GM12878 (cell line): Measurements from ENCODE around the gene SLAMF1. TPM values are rescaled to one million over a fixed set of nuclear protein-coding genes. Genes with fewer than 3 reads are reported as not detected.

Experiments
- ATAC-seq: fragments of 200-7000 bp; cut with Tn5 transposase; 3 replicates; pipeline ENCODE4 v1.9.1; 2020; ENCODE audit warnings: mild to moderate bottlenecking, moderate library complexity
- BruUV-seq: library from RNA; stranded (reverse); fragments of 400-500 nt; replicated peaks from 2 replicates; lab custom pipeline; 2021; lab: Mats Ljungman, UMichigan
- CTCF ChIA-PET: fragments of 300-600 bp; sonication (Branson Sonifier 250); formaldehyde crosslinking; extraction: SDS; loops from one replicate; lab custom pipeline; 2021; ENCODE audit warnings: inconsistent platforms; lab: Yijun Ruan, JAX
- POLR2A ChIA-PET: fragments of 350-600 bp; formaldehyde crosslinking; extraction: SDS; loops from one replicate; lab custom pipeline; 2021; ENCODE audit warnings: inconsistent platforms; lab: Charles Lee
- RAD21 ChIA-PET: fragments of 300-600 bp; sonication (Branson Sonifier 250); formaldehyde crosslinking; loops from one replicate; lab custom pipeline; 2023; ENCODE audit warnings: antibody characterized with exemption; ENCODE audit not compliant: unreplicated experiment; lab: Charles Lee
- SMC1A ChIA-PET: fragments of 300-600 bp; sonication (Branson Sonifier 250); formaldehyde crosslinking; loops from one replicate; lab custom pipeline; 2023; ENCODE audit not compliant: unreplicated experiment, uncharacterized antibody; lab: Charles Lee
- DNase-seq: peaks from one replicate; pipeline ENCODE4 v3.0.0-alpha.2; 2011; ENCODE audit warnings: low read depth, low spot score
- FAIRE-seq: peaks from 3 replicates; lab custom pipeline; 2011; peaks lifted over from hg19 to GRCh38; lab: Jason Lieb, UNC
- H2AFZ ChIP-seq: 2 replicates; pipeline ENCODE4 v1.6.0; 2011; ENCODE audit warnings: low read depth, low read length, control low read depth; ENCODE audit not compliant: control insufficient read depth
- H3K27ac ChIP-seq: 2 replicates; pipeline ENCODE4 v1.5.1; 2011; ENCODE audit warnings: control low read depth; ENCODE audit not compliant: control insufficient read depth, insufficient read depth
- H3K27me3 ChIP-seq, 2 experiments: replicated peaks in 1 of 2; 2 replicates each; pipeline versions ENCODE4 v1.6.0 to v1.6.1; 2011; ENCODE audit warnings: low read length in 1 of 2; ENCODE audit not compliant: control insufficient read depth in 2 of 2, insufficient read depth in 2 of 2
- H3K36me3 ChIP-seq, 2 experiments: 2 replicates each; pipeline ENCODE4 v1.5.1; 2011; ENCODE audit warnings: low read length in 1 of 2; ENCODE audit not compliant: control insufficient read depth in 2 of 2, insufficient read depth in 2 of 2
- H3K4me1 ChIP-seq: 2 replicates; pipeline ENCODE4 v1.6.1; 2011; ENCODE audit warnings: mild to moderate bottlenecking, low read length, moderate library complexity, mixed read lengths; ENCODE audit not compliant: control insufficient read depth, insufficient read depth
- H3K4me2 ChIP-seq: 2 replicates; pipeline ENCODE4 v1.6.0; 2011; ENCODE audit warnings: control low read depth; ENCODE audit not compliant: control insufficient read depth, insufficient read depth
- H3K4me3 ChIP-seq: fragments of 200-600 bp; sonication (generic); 2 replicates; pipeline ENCODE4 v1.5.1; 2016
- H3K79me2 ChIP-seq: 2 replicates; pipeline ENCODE4 v1.6.0; 2011; ENCODE audit warnings: low read length; ENCODE audit not compliant: control insufficient read depth, insufficient read depth
- H3K9ac ChIP-seq: 2 replicates; pipeline ENCODE4 v1.8.0; 2011; ENCODE audit warnings: low read length, control low read depth, mixed read lengths; ENCODE audit not compliant: control insufficient read depth, insufficient read depth
- H3K9me3 ChIP-seq: replicated peaks from 3 replicates; pipeline ENCODE4 v1.5.1; 2011; ENCODE audit warnings: mild to moderate bottlenecking, low read length; ENCODE audit not compliant: control insufficient read depth, insufficient read depth
- H4K20me1 ChIP-seq: 2 replicates; pipeline ENCODE4 v1.6.0; 2011; ENCODE audit not compliant: control insufficient read depth, insufficient read depth
- BACH1 ChIP-seq: fragments of 450-650 bp; IDR thresholded peaks from 2 replicates; pipeline ENCODE4 v1.6.1; 2017; ENCODE audit warnings: mild to moderate bottlenecking, borderline replicate concordance
- BMI1 ChIP-seq: fragments of 450-650 bp; IDR thresholded peaks from 2 replicates; pipeline ENCODE4 v1.6.1; 2016; ENCODE audit warnings: mild to moderate bottlenecking, moderate library complexity, borderline replicate concordance
- CREB1 ChIP-seq: IDR thresholded peaks from 2 replicates; pipeline ENCODE4 v1.6.1; 2012; ENCODE audit warnings: low read depth, mild to moderate bottlenecking, inconsistent platforms
- GATAD2B ChIP-seq: fragments of 450-650 bp; conservative IDR thresholded peaks from 2 replicates; pipeline ENCODE4 v1.6.1; 2017; ENCODE audit warnings: low read depth, mild to moderate bottlenecking, moderate library complexity
- JUND ChIP-seq: IDR thresholded peaks from 2 replicates; pipeline ENCODE4 v1.6.1; 2012; ENCODE audit warnings: low read depth, mild to moderate bottlenecking, low read length, improper control_type of control experiment, moderate library complexity
- MTA2 ChIP-seq: fragments of 450-650 bp; IDR thresholded peaks from 2 replicates; pipeline ENCODE4 v1.6.1; 2016; ENCODE audit warnings: low read depth, mild to moderate bottlenecking, moderate library complexity
- NBN ChIP-seq: fragments of 450-650 bp; IDR thresholded peaks from 2 replicates; pipeline ENCODE4 v1.6.1; 2016
- PKNOX1 ChIP-seq: fragments of 450-650 bp; IDR thresholded peaks from 2 replicates; pipeline ENCODE4 v1.6.1; 2016; ENCODE audit warnings: mild to moderate bottlenecking
- PML ChIP-seq: IDR thresholded peaks from 2 replicates; pipeline ENCODE4 v1.6.1; 2012; ENCODE audit warnings: low read length, inconsistent platforms
- POLR2A ChIP-seq: IDR thresholded peaks from 2 replicates; pipeline ENCODE4 v1.6.1; 2011; ENCODE audit warnings: low read depth, mild to moderate bottlenecking, low read length
- POLR2AphosphoS2 ChIP-seq: IDR thresholded peaks from 2 replicates; pipeline ENCODE4 v1.6.1; 2011; ENCODE audit warnings: low read depth, mild to moderate bottlenecking, low read length, improper control_type of control experiment, moderate library complexity
- POLR2AphosphoS5 ChIP-seq: IDR thresholded peaks from 2 replicates; pipeline ENCODE4 v1.6.1; 2011; ENCODE audit warnings: mild to moderate bottlenecking, low read length, inconsistent platforms
- POU2F2 ChIP-seq: IDR thresholded peaks from 3 replicates; pipeline ENCODE4 v1.6.1; 2011; ENCODE audit warnings: low read depth, mild to moderate bottlenecking, low read length, borderline replicate concordance
- RUNX3 ChIP-seq: IDR thresholded peaks from 2 replicates; pipeline ENCODE4 v1.6.1; 2012; ENCODE audit warnings: low read length, inconsistent platforms
- SKIL ChIP-seq: fragments of 450-650 bp; IDR thresholded peaks from 2 replicates; pipeline ENCODE4 v1.6.1; 2017; ENCODE audit warnings: mild to moderate bottlenecking, low read depth, inconsistent platforms; ENCODE audit not compliant: poor library complexity, severe bottlenecking
- SP1 ChIP-seq: IDR thresholded peaks from one replicate; pipeline ENCODE4 v1.6.1; 2011; ENCODE audit warnings: low read depth, low read length
- SPI1 ChIP-seq: IDR thresholded peaks from 2 replicates; pipeline ENCODE4 v1.6.1; 2011; ENCODE audit warnings: low read depth, mild to moderate bottlenecking, low read length, moderate library complexity, borderline replicate concordance; ENCODE audit not compliant: insufficient read depth
- SUPT20H ChIP-seq: IDR thresholded peaks from 2 replicates; pipeline ENCODE4 v1.6.1; 2011; ENCODE audit warnings: low read depth, mild to moderate bottlenecking, low read length, moderate library complexity, borderline replicate concordance; ENCODE audit not compliant: control insufficient read depth
- TCF7 ChIP-seq: IDR thresholded peaks from 2 replicates; pipeline ENCODE4 v1.6.1; 2014; ENCODE audit warnings: antibody characterized with exemption, borderline replicate concordance
- WRNIP1 ChIP-seq: IDR thresholded peaks from 2 replicates; pipeline ENCODE4 v1.6.1; 2011; ENCODE audit warnings: low read depth, low read length, improper control_type of control experiment, borderline replicate concordance
- ZNF24 ChIP-seq: fragments of 450-650 bp; IDR thresholded peaks from 2 replicates; pipeline ENCODE4 v1.6.1; 2017; ENCODE audit warnings: antibody characterized with exemption, mild to moderate bottlenecking
- WGBS: methylation state at CpG from one replicate; pipeline ENCODE4 v1.1.6; 2016; ENCODE audit warnings: low lambda C conversion rate; ENCODE audit not compliant: insufficient replicate concordance, insufficient coverage; ENCODE audit errors: missing lambda C conversion rate; 5-methylcytosine and 5-hydroxymethylcytosine counted together
- in situ Hi-C: fragments of 300-500 bp; cut with MboI; formaldehyde crosslinking; loops from 9 replicates; pipeline ENCODE4 v1.14.3; 2018; ENCODE audit warnings: mixed read lengths
- intact Hi-C: fragments of 100-400 bp; cut with micrococcal nuclease; formaldehyde crosslinking; loops from one replicate; pipeline ENCODE4 v1.14.2; 2022; ENCODE audit not compliant: unreplicated experiment
- polyA plus RNA-seq, 11 experiments: library from polyadenylated mRNA; depleted of rRNA in 4 of 11; unstranded in 6 of 11; stranded (reverse) in 5 of 11; fragments of >200 nt; fragmentation: Nextera tagmentation in 4 of 11; fragmentation: Illumina TruSeq in 1 of 11; extraction: Ambion mirVana in 4 of 11; extraction: Trizol in 1 of 11; gene quantifications; 1 replicate in 1 of 11; 2 replicates in 10 of 11; pipeline versions ENCODE4 v1.2.1 to v1.2.3, GENCODE V29; 2011 to 2016; ENCODE audit warnings: inconsistent platforms in 2 of 11, missing spikeins in 2 of 11, low read depth in 1 of 11
- total RNA-seq, 4 experiments: library from RNA; depleted of rRNA in 3 of 4; stranded (reverse); fragments of >200 nt in 3 of 4; fragmentation: Illumina TruSeq in 1 of 4; extraction: Trizol in 1 of 4; gene quantifications; 2 replicates each; pipeline versions ENCODE4 v1.2.1 to v1.2.3, GENCODE V29; 2013 to 2021

SLAMF1 gene
- total and polyA plus RNA-seq, 10 of the 15 experiments (the other 5 are each of a cell fraction or from before 2014, with no cell fraction given): 87.3 to 260 (median 131) TPM

- ChIA-PET POLR2A (interaction anchor here (1.3 to 5.9 kb wide), 7 partner anchors 11 to 198 kb away, joined by 5 to 42 read pairs (median 6); partner anchors contain the start of gene SLAMF1), RAD21 (interaction anchor here (0.6 to 15.7 kb wide), 11 partner anchors 10 to 138 kb away, joined by 3 to 194 read pairs (median 5); partner anchors contain the start of genes SLAMF1 and SLAMF7), CTCF (interaction anchor here (0.7 to 1.5 kb wide), 7 partner anchors 10 to 83 kb away, joined by 3 to 7 read pairs (median 3); no protein-coding TSS in a partner anchor), SMC1A (interaction anchor here (0.8 to 17.6 kb wide), 14 partner anchors 8 to 201 kb away, joined by 3 to 259 read pairs (median 4); partner anchors contain the start of gene SLAMF1)
- Histone ChIP-seq H3K36me3 (peaks cover 22 to 25% of the 10 kb centered on the region in 2 experiments), H3K9me3 (no peaks in the 10 kb centered on the region), H4K20me1 (no peaks in the 10 kb centered on the region), H3K79me2 (peaks cover 62% of the 10 kb centered on the region), H3K27ac (peak overlapping the region; percentile 30), H3K4me3 (peak overlapping the region; percentile 3; the same call in 1 of the 2 replicates), H3K9ac (no peak overlapping the region), H3K27me3 (no peaks in the 10 kb centered on the region), H2AFZ (no peak overlapping the region), H3K4me2 (peak overlapping the region; percentile 57), H3K4me1 (peaks cover 69% of the 10 kb centered on the region)
- intact Hi-C loops (no loop called here), in situ Hi-C loops (no loop called here)
- ATAC-seq (no peak), FAIRE-seq (no peak), DNase-seq (no peak)
- 63% methylated on average over 19 of the region's 19 CpGs for whole genome bisulfite sequencing
- no TSS peak for BruUV-seq
- TF ChIP-seq TCF7: peak; percentile 39; the same call in 1 of the 2 replicates
- no peak for TF ChIP-seq JUND
- TF ChIP-seq POLR2A: peak; percentile 46
- TF ChIP-seq MTA2: no peak
- 0 out of 3 replicates have a peak, but pooled peaks have one; percentile 8 for TF ChIP-seq POU2F2
- TF ChIP-seq RUNX3: peak; percentile 36; the same call in 1 of the 2 replicates
- no peak for TF ChIP-seq NBN
- peak; percentile 37; the same call in 1 of the 2 replicates for TF ChIP-seq PML
- TF ChIP-seq SPI1: peak; percentile 43; the same call in 1 of the 2 replicates
- no peak for TF ChIP-seq SP1
- no peak for TF ChIP-seq BMI1
- TF ChIP-seq PKNOX1: no peak
- TF ChIP-seq GATAD2B: no peak
- TF ChIP-seq CREB1: peak; percentile 54; the same call in 1 of the 2 replicates
- peak; percentile 1; the same call in 1 of the 2 replicates for TF ChIP-seq POLR2AphosphoS5
- TF ChIP-seq SUPT20H: no peak
- TF ChIP-seq WRNIP1: 0 out of 2 replicates have a peak, but pooled peaks have one; percentile 37
- TF ChIP-seq POLR2AphosphoS2: peak; percentile 56; the same call in 1 of the 2 replicates
- TF ChIP-seq BACH1: peak; percentile 56; the same call in 1 of the 2 replicates
- TF ChIP-seq SKIL: peak; percentile 8
- no peak for TF ChIP-seq ZNF24
Measured at GRCh38 chr1:160629286-160630210, 17.3 kb downstream of the SLAMF1 start.
